SKM-1 treated with dmso at 0.1 percent for 144 hours (cell line): Measurements from ENCODE around the gene UMAD1.
"Not testable (repeated sequence)": the region's sequence is repeated elsewhere in the genome, so short reads cannot be mapped to it uniquely, and the experiment has no call there.

Source experiments
- DNase-seq: peaks from one replicate; lab custom pipeline; 2025; ENCODE audit not compliant: unreplicated experiment; lab: John Stamatoyannopoulos, UW

UMAD1 gene

DNA sequence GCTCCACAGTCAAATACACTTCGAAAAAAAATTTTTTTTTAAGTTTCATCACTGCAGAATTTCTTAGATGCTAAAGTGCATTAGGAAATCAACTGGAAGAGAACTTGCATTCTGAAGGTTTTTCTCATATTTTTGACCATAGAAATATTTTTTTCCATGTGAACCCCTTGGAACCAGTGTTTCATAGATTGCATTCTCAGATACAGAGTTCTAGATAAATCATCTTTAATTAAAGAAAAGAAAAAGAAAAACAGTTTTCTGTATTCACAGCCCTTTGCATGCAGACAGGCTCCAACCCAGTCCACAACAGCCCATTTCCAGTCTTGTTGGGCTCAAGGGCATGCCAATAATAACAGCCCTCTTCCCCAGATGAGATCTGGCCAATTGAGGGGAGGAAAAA, 153.4 kb downstream of the UMAD1 start:
- no peak for DNase-seq

DNA sequence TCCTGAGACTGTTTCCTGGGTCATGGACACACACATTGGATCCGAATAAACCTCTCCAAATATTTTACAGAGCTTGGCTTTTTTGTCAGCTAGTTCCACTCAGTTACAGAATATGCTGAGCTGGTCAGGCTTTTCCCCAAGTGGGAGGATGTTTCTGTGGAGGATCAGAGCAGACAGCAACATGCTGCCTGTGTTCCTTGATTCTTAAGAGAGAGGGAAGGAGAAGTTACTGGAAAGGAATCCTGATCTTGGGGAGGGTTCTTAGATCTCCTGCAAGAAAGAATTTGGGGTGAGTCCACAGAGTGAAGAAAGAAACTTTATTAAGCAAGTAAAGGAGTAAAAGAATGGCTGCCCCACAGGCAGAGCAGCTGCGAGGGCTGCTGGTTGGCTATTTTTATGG, 154.7 kb downstream of the UMAD1 start:
- no peak for DNase-seq

DNA sequence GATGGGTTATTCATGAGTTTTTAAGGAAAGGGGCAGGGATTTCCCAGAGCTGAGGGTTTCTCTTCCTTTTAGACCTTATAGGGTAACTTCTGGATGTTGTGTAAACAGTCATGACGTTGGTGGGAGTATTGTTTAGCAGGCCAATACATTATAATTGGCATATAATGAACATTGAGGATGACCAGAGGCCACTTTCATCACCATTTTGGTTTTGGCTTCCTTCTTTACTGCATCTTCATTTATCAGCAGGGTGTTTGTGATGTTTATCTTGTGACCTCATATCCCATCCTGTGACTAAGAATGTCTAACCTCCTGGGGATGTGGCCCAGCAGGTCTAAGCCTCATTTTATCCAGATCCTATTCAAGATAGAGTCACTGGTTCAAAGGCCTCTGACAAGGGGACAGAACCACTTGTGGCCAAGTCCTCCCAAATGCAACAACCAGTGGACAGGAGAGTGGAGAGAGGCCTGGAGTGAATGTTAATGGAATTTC, 155.1 kb downstream of the UMAD1 start:
- DNase-seq: no peak

DNA sequence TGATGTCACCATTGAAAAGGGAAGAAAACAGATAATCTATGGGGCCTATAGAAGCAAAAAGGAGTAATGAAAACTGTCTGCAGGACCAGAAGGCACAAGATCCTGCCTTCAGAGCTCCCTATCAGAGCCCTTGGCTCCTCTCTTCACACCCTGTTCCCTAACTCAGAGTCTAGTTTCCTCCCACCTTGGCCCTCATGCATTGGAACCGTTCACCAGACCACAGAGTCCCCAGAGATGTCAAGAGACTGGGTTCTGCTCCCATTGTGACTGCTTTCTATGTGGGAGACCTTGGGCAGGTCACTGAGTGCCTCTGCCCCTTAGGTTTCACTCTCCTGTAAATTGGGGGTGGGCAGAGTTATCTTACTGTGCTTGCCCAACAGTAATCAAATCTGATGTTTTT, 158.0 kb downstream of the UMAD1 start:
- no peak for DNase-seq

DNA sequence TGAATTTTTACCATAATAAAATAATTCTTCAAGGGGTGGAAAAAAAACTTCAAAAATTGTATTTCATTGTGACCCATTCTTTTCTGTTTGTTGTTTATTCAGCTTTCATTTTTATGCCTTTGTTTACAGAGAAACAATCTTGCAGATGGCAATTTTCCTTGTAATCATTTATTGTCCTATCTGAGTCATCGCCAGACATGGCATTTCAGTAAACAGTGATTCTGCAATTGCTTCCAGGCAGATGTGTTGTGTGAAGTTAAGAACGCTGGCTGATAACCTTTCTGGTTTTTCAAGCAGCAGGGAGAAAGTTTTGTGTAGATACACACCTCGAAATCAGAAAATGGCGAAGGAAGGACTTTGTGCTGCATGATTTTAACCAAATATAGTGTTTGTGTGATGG, 158.6 kb downstream of the UMAD1 start:
- no peak for DNase-seq

DNA sequence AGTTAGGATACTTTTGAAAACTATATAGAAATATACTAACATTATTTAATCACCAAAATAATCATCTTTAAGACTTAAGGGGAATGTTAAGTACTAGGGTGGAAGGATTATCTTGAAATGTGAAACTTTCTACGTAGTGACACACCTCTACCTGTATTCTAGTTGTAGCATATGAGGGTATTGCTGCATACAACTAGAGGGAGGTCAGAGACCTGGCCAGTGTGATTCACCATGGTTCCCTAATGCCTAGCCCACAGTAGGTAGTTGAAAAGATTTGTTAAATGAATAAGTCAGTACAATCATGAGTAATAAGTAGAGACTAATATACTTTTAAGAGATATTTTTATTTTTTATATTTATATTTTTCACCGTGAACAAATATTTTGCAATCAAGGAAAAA, 162.0 kb downstream of the UMAD1 start:
- DNase-seq: no peak

DNA sequence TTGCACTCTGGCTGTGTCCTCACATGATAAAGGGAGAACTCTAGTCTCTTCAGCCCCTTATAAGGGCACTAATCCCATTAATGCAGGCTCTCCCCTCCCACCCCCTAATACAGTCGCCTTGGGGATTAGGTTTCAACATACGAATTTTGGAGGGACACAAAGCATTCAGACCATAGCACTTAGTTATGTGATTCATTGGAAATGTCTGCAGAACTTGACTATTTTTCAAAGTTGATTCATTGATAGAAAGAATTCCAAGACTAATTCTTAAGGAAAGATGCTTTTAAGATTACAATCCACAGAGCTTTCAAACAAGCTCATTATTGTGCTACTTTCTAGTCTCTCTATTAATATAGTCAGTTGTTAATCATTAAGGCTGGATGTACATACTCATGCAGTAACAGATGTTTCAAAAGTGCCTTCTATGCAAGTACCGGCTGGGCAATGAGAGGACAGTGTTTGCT, 163.2 kb downstream of the UMAD1 start:
- no peak for DNase-seq

DNA sequence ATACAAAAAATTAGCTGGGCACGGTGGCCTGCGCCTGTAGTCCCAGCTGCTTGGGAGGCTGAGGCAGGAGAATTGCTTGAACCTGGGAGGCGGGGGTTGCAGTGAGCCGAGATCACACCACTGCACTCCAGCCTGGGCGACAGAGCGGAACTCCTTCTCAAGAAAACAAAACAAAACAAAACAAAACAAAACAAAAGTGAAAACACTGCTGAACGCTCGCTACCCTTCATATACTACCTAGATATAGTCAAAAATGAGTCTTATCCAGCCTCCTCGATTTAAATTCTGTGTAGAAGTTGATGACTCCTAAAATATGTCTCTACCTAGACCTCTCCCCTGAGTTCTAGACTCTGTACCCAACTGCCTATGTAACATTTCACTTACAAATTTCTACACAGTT, 164.3 kb downstream of the UMAD1 start:
- not testable (repeated sequence) for DNase-seq

DNA sequence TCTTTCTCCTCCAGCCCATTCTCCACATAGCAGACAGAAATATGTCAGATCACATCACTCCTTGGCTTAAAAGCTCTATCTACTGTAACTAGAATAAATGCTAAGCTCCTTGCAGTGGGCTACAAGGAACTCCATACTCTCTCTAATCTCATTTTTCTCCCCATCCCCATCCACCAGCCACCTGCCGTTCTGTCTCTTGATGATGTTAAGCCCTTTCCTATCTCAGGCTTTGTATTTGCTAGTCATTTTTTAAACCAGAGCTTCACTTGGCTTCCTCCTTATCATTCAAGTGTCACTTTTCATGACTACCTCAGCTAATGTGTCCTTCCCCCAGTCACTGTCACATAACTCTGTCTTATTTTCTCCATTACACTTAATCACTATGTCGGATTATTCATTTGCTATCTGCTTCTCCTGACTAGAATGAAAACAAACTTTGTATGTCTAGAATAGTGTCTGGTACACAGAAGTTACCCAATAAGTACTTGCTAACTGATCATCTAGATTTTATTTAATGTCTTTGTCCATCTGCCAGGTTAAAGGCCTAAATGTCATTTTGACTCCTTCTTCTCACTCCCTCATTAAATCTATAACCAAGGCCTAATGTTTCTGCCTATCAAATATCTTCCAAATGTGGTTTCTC, 165.1 kb downstream of the UMAD1 start:
- DNase-seq: no peak

DNA sequence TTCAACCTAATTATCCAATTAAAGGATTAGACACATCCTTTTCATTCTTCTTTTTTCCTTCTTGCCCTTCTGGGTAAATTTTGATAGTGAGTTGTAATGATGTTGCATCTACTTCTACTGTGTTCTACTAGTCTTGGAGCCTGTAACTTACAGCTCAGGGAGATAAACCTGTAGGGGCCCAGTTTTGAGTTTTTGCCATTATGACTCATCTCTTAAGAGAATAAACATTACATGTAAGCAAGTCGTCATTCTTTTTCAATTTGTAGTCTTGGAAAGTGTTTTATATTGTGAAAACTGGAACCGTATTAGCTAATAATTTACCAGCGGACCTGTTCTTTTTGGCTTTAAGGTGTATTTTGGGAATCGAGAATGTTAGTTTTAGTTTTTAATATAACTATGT, 167.6 kb downstream of the UMAD1 start:
- DNase-seq: no peak

DNA sequence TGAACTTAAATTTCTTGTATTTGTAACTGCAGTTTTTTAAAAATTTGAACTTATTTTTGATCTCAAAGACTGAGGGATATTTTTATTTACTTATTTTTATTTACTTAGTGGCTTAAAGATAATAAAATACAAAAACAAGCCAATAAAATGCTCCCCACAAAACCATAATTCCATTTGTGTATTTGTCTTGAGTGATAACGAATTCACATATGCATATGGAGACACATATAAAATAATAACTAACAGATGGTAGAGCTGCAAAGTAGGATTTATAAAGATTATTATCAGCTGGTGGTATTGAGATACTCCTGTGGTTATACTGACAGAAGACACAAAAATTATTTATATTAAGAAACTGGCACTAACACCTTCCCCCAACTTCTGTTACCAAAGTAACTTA, 168.1 kb downstream of the UMAD1 start:
- no peak for DNase-seq

DNA sequence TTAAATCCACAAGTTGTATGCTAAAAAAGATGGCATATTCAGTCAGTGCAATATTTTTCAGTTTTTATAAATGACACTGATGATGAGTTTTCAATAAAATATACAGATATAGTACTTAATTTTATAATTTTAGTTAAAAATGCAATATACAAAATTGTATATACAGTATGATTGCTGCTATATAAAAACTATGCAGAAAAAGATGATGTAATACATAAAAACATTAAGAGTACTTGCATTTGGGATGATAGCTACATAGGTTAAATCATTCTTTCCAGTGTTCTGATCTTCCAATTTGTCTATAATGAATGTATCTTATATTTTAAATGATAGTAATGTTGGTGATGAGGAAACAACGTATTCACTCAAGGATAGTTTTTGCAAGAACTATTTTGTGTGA, 169.8 kb downstream of the UMAD1 start:
- no peak for DNase-seq

DNA sequence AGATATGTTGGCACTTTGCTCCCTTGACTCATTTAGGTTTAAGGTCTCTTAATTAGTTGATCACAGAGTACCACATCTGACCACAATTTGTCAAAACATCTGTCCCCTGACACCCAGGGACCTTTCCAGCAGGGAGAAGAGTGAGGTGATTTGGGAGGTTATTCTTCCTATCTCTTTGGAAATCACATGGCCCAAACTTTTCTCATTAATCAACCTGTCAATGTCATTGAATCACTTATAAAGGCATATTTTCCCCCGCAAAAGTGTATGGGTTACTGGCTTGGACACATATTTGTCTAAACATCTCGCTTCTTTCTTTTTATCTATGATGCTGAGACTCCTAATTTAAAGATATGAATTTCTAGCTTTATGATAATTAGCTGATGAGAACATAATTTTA, 170.3 kb downstream of the UMAD1 start:
- no peak for DNase-seq

DNA sequence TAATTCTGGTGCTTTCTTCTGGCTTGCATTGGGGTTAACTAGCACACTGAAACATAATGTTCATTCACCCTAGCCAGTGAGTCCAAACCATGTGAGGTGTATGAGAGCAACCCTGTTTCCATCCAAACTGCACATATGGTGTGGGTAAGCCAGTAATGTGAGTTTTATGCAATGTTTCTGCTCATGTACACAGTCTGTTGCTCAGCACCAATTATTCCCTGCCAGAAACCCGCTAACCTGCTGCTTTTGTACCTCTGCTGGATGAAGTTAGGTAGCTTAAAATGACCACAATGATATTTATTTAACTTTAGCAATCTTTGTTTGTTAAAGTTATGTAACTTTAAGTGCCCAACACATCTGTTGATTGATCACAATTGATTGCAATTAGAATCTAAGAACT, 171.6 kb downstream of the UMAD1 start:
- DNase-seq: no peak

DNA sequence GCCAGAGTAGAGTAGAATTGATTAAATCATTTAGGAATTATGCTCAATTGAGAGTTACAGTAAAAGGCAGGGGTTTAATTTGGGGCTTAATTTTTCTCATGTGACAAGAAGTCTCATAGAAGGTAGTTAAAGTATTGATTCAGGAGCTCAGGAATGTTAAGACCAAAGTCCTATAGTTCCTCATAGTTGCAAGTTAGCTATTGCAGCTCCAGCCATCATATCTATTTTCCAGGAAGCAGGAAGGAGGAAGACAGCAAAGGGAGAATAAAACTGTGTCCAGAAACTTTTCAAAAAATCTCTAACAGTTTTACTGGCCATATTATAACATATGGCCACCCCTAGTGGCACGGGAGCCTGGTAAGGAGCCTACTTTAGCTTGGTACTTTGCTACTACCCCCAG, 174.8 kb downstream of the UMAD1 start:
- no peak for DNase-seq

DNA sequence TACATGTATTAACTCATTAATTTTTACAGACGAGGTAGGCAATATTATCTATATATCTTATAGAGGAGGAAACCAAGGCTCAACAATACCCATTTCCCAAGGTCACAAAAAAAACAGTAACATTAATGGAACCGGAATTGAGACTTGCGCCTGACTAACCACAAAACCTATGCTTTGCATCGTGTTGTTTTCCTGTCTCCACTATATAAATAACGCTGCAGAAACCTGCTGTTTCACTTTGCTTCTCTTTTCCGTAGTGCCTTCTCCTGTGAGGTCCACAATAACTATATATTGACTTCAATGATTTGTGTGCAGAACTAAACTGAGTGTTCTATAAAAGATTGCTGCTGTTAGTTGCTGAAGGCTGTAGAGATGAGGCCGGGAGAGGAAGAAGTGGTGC, 175.5 kb downstream of the UMAD1 start:
- DNase-seq: no peak

DNA sequence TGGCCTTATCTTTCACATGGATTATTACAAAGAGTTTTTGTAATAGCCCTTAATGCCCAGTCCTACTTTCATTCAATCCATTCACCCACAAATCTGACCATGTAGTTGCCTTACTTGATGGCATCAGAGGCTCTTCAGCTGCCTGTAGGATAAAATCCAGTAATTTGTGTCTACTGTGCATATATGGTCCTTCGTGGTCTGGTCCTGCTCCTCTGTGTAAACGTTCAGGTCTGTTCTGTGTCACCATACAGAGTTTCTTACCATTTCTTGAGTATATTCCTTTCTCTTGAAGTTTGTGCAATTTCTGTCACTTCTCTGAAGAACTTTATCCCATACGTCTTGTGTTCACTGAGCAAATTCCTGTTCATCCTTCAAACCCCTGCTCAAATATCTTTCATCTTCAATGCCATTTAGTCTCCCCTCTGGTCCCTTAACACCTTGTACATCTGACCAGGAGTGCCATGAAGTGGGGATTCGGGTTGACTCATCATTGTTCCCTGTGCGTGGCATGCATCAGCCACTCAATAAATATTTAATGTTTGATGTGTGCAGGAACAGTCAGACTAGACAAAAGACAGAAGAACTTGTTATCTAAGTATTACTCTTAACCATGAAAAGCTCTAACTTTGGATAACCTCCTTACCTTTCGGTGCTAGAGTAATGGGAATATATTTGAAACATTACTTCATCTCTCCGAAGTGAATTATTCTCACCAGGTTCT, 176.4 kb downstream of the UMAD1 start:
- no peak for DNase-seq

DNA sequence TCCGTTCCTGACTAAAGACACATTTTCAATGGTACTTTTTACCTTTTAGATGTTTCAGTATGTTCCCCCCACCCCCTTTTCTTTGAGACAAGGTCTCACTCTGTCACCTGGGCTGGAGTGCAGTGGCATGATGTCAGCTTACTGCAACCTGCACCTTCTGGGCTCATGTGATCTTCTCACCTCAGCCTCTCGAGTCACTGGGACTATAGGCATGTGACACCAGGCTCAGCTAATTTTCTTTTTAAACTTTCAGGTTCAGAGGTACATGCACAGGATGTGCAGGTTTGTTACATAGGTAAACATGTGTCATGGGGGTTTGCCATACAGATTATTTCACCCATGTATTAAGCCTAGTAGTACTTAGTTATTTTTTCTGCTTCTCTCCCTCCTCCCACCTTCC, 177.2 kb downstream of the UMAD1 start:
- no peak for DNase-seq

DNA sequence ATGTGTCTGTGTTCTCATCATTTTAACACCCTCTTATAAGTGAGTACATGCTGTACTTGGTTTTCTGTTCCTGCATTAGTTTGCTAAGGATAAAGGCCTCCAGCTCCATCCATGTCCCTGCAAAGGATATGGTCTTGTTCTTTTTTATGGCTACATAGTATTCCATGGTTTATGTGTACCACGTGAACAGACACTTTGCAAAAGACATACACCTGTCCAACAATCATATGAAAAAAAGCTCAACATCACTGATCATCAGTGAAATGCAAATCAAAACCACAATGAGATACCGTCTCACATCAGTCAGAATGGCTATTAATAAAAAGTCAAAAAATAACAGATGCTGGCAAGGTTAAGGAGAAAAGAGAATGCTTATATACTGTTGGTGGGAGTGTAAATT, 177.6 kb downstream of the UMAD1 start:
- DNase-seq: not testable (repeated sequence)

DNA sequence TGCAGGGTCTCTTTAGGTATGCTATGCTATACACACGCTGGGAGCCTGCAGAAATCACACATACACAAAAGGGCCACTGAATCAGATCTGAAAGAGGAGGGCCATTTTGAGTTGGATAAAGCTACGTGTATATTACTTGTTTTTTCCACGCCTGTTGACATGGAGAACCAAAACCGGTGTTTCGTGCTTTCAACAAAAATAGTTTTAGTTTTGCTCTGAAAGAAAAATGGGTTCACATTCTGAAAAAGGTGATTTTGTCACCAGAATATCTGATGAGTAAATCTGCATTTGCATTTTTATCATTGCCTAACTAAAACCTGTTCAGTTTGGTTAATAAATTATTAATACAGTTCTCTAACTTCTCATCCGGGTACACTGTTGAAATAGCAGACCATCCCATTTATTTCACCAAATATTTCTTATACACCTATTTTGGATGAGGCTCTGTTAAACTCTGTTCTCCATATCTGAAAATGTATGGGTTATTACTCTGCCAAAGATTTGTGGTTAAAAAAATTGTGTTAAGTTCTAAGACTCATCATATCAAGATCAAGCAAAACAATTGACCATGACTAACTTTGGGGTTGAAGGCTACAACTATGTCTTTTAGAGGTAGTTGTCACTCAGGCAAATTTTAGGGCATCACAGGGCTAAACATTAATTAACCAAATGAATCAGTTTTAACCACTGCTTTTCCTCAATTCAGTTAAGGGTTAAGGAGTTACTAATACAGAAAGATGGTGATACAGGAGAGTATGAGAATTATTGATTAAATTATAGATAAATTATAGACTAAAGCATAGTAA, 179.1 kb downstream of the UMAD1 start:
- DNase-seq: no peak

DNA sequence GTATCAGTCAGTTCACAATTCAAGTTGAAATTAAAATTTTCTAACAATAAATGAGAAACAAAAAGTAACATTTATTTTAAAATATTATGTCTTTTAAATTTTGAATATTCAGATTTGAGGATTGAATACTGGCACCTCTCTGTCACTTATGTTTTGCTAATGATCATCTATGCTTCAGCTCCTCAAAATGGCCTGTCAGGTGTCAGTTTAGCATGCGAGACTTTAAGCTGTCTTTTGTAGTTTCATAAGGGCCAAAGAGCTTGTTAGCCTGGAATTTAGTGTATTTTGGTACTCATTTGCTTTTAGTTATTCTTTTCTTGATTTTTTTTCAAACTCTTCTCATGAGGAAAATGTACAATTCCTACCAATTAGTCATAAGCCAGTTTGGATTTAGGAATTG, 179.9 kb downstream of the UMAD1 start:
- no peak for DNase-seq

DNA sequence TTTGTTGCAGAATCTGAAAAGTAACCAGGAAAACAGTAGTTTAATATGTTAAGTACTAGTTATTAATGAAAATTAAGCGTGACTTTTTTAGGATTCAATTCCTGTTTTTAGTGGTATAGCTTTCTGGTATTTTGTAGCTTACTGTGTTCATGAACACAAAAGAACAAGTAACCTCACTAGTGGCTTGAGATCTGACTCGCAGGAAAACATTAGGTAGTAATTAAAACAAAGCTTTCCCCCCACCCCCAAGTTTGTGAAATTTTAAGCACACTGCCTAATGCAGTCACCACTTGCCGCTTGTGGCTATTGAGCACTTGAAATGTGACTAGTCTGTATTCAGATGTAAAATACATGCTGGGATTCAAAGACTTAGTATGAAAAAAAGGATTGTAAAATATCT, 180.4 kb downstream of the UMAD1 start:
- DNase-seq: no peak
